GM21723 (cell line): ENCODE results near the gene M1AP.

Experiments
- ATAC-seq: cut with Tn5 transposase; IDR thresholded peaks from one replicate; pipeline ENCODE4 v1.9.1; 2021; ENCODE audit warnings: mild to moderate bottlenecking, moderate library complexity; ENCODE audit not compliant: unreplicated experiment

Gene M1AP

GRCh38 chr2:74599676-74600075 is 48.5 kb downstream of the M1AP start:
- ATAC-seq = no peak

- ATAC-seq = no peak
Observed at GRCh38 chr2:74597410-74597809, 50.7 kb downstream of the M1AP start.

- no peak for ATAC-seq
Observed at GRCh38 chr2:74596584-74596983, 51.5 kb downstream of the M1AP start.

- no peak for ATAC-seq
Observed at GRCh38 chr2:74593826-74594772, 54.0 kb downstream of the M1AP start.

- ATAC-seq = no peak
Observed at GRCh38 chr2:74588664-74589063, 59.5 kb downstream of the M1AP start.

GRCh38 chr2:74587664-74588277 is 60.4 kb downstream of the M1AP start:
- peak; percentile 56 for ATAC-seq

- peak; percentile 45 for ATAC-seq
Observed at GRCh38 chr2:74585406-74586185, 62.5 kb downstream of the M1AP start.

GRCh38 chr2:74584088-74584645 is 64.0 kb downstream of the M1AP start:
- peak; percentile 65 for ATAC-seq

- ATAC-seq = no peak
Observed at GRCh38 chr2:74583504-74583903, 64.6 kb downstream of the M1AP start.

- ATAC-seq = no peak
Observed at GRCh38 chr2:74582184-74582583, 65.9 kb downstream of the M1AP start.

GRCh38 chr2:74581463-74581862 is 66.7 kb downstream of the M1AP start:
- ATAC-seq = no peak

- peak; percentile 64 for ATAC-seq
Observed at GRCh38 chr2:74578408-74578807, 69.7 kb downstream of the M1AP start.

- ATAC-seq = no peak
Observed at GRCh38 chr2:74577448-74577847, 70.7 kb downstream of the M1AP start.

GRCh38 chr2:74576863-74577229 is 71.3 kb downstream of the M1AP start:
- ATAC-seq = no peak

GRCh38 chr2:74576211-74576862 is 71.8 kb downstream of the M1AP start:
- ATAC-seq = no peak

- ATAC-seq = no peak
Observed at GRCh38 chr2:74575320-74575719, 72.8 kb downstream of the M1AP start.

- peak; percentile 33 for ATAC-seq
Observed at GRCh38 chr2:74573747-74574562, 74.2 kb downstream of the M1AP start.

- ATAC-seq = no peak
Observed at GRCh38 chr2:74572178-74572925, 75.8 kb downstream of the M1AP start.

GRCh38 chr2:74571058-74571457 is 77.1 kb downstream of the M1AP start:
- peak; percentile 73 for ATAC-seq
